ENCODE results near the gene DCX.
"Not testable (repeated sequence)": the region's sequence is repeated elsewhere in the genome, so short reads cannot be mapped to it uniquely, and the experiment has no call there.

DCX gene

DNA sequence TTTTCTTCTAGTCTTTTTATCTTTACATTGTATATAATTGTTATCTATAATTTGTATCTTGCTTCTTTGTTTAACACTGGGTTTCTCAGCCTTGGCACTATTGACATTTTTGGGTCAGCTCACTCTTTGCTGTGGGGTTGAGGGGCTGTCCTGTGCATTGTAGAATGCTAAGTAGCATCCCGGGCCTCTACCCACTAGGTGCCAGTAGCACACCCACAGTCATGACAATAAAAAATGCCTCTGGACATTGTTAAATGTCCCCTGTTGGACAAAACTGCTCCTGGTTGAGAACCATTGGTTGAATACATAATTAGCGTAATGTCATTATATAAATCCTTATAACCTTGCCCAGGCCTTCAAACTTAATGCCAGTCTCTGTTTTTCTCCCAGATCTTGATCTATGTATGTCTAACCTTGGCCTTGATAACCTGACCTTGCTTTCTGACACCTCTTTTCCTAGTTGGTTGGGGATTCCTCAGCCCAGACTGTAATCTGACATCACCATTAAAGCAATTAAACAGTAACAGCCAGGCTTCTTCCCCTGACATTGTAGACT is 46.1 kb downstream of the DCX start:
- DNase-seq (ENCODE audit: low read depth), result no peak

DNA sequence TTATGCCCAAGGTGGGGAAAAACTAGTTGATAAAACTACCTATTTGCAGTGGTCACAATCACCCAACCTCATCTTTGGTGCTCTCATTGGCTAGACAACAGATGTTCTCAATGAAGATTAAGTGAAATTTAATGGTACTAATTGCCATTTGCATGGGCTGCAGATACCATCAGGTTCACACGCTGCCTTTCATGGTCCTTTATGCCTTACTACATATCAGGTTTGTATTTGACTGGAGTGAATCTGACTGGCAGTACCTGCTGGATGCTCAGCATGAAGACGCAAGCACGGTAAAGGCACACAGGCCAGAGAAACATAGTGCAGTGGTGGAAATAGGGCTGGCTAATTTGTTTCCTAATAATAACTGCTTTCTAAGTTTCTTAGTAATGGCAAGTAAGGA is 48.3 kb downstream of the DCX start:
- DNase-seq (ENCODE audit: low read depth), result no peak

DNA sequence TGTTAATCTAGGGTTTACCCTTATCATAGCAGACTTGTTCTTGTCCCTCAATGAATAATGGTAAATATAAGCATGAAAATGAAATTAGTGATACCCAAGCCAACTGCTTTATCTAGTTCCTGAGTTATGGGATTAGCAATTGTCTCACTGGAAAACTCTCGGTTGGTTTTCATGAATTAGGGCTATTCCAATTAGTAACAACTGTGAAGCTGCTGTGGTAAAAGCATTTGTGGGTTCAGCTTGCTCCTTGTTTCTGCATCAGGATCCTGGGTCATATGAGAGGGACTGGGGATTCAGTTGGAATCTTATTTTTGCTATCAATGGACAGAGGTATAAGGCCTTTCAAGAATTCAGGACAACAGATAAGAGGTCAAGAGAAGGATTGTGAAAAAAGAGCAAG is 50.2 kb downstream of the DCX start:
- no peak for DNase-seq (ENCODE audit: low read depth)

DNA sequence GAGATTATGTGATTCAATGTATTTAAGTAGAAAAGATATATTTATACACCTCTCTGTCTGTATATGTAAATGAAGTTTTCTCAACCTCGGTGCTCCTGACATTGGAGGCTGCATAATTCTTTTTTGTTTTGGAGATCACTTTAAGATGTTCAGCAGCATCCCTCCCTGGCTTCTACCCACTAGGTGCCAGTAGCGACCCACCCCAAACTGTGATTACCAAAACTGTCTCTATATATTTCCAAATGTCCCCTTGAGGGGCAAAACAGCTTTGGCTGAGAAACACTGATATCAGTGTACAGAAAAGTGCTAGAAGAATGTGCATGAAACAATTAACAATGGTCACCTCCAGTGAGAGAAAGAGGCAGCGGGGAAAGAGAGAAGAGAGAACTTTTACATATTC is 51.2 kb downstream of the DCX start:
- DNase-seq (ENCODE audit: low read depth), result no peak

DNA sequence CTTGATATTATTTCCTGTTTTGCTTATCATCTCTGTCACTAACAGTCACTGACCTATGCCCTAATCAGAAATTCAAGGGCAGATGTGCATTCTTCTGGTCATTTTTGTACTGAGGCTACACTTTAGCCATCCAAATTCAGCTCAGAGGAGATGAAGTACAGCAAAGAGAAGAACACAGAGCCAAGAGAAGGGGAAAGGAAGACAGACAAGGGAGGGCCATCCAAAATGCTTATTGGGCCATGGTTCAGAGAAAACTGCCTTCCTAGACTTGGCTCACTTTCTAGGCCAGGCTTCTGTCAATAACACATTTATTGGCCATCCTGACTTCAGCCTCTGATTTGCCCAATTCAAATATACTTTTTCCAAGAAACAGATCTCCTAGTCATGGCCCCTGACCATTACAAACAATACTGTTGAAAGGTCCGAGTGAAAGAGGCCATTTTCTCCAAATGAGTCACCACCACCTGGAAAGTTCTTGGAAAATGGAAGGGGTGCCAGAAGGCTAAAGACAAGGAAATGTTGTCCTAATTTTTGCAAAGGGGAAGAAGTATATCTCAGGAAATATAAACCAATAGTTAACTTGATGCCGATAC is 56.4 kb downstream of the DCX start:
- no peak for DNase-seq (ENCODE audit: low read depth)

DNA sequence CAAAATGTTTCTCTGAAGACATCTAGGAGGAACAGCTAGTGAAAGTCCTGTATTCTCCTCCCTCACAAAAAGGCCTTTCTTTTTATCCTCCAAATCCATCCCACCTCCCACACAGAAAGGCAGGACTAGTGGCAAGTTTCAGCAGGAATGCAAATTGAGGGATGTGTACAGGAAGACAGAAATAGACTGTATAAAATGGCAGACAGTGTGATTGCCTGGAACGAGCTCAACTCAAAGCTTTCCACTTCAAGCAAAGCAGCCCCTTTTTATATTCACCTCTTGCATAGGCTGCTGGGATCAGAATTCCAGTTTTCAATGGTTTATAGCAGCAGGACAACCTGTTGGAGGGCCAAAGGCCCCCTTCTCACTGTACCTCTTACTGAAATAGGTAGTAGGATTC is 57.5 kb downstream of the DCX start:
- no peak for DNase-seq (ENCODE audit: low read depth)

DNA sequence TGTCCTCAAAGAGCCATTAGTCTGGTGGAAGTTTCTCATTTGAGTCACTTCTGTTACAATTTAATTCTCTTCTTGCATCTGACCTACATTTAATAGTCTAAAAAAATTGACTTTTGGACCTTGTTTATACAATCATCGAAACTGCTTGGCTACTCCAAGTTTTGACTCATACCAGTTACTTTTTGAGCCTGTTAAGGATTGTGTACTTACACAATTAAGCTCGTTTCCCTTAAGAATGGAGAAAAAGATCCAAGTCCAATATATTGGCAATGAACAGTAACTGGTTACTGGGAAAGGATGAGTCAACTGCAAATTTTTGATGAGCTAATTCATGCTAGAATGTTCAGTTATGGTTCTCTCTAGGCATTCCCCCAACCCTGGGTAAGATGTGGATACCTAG is 58.2 kb downstream of the DCX start:
- no peak for DNase-seq (ENCODE audit: low read depth)

DNA sequence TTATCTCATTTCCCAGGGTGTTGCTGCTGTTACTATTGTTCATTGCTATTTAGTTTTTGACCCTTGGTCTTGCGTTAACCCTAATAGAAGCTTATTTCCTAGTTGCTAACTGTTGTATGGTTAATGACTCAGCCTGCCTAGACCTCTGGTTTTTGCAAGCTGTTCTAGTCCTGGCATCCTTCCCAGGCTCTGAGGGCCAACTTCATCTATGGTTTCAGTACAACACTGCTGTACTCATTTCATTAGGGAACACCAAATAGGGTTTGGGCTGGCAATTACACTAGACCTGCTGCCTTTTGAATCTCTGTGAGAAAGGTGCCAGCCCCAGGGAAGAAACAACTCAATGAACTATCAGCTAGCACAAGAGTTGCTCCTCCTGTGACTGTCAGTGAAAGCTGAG is 59.6 kb downstream of the DCX start:
- DNase-seq (ENCODE audit: low read depth), result no peak

DNA sequence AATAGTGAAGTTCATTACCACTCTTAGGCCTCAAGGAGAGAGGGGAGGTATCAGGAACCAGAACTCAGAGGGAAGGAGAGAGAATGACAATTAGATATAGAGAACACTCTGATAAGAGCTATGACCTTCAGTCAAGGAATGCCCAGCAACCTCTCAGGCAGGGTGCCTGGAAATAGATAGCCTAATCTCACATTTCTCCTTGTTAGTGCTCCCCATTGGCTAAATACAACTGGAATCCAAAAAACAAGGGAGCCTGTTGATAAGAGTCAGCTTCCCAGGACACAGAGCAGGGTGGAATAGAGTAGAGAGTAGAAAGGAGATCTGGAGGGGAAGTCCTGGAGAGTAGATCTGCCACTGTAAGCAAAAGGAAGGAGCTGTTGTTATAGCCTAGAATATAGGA is 62.1 kb downstream of the DCX start:
- no peak for DNase-seq (ENCODE audit: low read depth)

DNA sequence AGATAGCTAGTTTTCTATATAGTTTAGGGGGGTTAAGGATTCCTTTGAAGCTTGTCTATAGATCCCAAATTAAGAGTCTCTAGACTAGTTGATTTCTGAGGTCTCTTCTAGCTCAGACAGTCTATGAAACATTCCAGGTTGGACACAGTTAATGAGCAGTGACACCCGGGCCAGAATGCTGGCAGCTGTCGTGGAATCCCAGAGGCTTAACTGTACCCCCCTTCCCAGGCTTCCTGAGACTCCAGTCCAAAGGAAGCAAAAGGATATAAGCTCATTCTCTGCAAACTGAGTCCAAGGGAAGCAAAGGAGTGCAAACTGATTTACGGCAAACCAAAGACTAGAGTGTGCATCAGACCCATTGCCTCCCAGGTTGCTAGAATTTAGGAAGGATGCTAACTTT is 62.9 kb downstream of the DCX start:
- DNase-seq (ENCODE audit: low read depth), result no peak

DNA sequence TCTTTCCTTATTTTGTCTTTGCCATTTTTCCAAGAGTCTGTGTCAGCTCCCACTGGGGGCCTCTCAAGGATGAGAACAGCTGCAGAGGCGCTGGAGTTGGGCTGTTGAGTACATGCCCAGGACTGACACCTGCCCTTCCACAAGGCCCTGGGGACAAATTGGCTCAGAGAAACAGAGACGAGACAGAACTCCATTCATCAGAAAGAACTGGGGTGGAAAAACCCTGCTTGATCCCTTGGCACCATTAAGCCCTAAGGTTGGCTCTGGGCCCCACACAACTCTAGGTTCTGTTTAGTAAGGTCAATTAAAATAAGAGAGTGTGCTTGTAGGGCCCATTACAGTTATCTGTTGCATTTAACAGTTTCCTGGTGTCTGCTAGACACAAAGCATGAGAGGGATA is 63.6 kb downstream of the DCX start:
- DNase-seq (ENCODE audit: low read depth), result no peak

DNA sequence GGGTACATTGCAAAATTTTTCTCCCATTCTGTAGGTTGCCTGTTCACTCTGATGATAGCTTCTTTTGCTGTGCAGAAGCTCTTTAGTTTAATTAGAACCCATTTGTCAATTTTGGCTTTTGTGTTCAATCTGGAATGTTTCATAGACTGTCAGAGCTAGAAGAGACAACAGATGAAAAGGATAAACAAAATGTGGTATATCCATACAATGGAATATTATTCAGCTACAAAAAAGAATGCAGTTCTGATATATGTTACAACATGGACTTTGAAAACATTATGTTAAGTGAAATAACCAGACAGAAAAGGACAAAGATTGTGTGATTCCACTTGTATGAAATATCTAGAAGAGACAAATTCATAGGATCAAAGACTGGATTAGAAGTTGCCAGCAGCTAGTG is 65.8 kb downstream of the DCX start:
- DNase-seq (ENCODE audit: low read depth), result not testable (repeated sequence)

DNA sequence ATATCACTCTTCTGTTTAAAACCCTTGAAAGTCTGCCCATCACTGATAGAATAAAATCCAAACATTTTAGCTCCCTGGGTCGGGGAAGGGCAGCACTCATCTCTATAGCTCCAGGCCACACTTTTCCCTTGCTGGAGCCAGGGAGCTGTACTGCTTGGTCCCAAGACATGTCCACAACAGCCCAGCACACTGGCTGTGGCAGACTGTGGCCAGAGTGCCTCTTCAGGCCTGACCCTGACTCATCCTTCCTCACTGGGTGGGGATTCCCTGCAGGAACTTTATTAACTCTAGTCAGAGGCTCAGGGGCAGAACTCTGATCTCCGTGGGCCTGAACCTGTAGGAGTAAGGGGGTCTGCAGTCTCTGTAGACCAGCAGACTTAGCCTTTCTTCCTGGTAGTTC is 71.9 kb downstream of the DCX start:
- DNase-seq (ENCODE audit: low read depth), result no peak

DNA sequence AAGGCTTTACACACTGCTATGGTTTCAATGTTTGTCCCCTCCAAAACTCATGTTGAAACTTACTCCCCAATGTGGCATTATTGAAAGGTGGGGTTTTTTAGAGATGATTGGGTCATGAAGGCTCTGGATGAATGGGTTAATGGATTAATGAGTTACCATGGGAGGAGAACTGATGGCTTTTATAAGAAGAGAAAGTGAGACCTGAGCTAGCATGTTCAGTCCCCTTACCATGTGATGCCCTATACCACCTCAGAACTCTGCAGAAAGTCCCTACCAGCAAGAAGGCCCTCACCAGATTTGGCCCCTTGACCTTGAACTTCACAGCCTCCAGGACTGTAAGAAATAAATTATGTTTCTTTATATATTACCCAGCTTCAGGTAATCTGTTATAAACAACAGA is 72.8 kb downstream of the DCX start:
- no peak for DNase-seq (ENCODE audit: low read depth)

DNA sequence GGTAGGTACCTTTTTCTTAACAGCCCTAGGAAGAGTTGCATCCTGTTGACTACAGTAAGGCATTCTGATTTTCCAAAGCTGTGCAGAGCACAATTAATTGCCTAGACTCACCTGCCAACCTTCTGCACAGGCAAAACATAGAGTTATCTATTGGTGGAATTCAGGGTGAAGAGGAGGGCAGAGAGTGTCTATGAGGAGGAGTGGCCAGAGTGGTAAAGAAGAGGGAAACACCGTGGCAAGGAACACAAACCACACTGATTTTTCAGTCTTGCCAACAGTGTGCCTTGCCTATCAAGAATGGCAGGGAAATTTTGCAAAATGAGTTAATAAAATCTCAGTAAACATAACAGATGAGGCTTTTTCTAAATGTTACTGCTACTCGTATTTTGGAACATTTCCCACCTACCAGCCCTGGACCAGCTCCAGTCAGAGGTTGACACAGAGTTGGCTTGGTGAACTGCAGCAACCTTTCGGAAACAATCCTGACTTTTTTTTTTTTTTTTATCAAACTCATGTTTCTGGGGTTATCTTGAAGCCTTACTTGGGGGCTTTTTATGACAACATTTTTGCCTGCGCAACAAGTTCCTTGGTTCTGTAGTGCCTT is 73.8 kb downstream of the DCX start:
- DNase-seq (ENCODE audit: low read depth), result no peak

DNA sequence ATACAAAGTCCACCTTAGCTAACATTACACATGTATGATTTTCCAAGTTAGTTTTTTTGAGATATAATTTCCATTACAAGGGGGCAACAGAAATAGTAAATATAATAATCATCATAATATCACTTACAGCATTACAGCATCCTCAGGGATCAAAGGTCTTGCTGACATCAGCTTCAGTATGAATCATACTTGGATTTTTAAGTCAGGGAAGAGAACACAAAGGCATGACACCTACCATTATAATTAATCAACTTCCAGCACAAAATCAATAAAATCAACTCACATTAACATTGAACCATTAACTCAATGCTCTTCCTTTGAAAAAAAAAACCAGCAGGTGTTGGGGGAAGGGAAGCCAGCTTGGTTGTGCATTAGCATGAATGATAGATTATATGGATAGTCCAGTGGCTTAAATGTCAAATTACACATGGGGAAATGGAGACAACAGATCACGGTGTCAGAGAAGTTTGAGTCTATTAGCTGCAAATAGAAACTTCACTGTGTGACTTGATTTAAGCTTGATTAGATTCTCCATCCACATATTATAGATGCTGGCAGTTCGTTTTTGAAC is 74.8 kb downstream of the DCX start:
- no peak for DNase-seq (ENCODE audit: low read depth)

DNA sequence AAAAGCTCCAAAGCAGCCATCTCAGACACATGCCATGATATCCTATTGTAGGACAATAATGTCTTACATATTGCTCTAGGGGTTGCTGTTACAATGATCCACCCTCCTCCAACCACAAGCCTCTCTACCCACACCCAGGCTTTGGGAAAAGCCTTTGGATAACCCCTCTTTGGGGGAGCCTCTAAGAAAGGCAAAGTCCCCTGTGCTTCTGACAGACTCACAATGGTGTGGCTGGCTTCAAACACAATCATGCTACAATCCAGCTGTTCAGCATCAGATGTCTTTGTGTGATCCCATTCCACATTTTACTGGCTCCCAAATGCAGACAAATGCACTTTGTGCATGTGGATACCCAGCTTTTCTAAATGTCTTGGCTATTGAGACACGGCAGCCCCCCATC is 75.9 kb downstream of the DCX start:
- DNase-seq (ENCODE audit: low read depth), result no peak

DNA sequence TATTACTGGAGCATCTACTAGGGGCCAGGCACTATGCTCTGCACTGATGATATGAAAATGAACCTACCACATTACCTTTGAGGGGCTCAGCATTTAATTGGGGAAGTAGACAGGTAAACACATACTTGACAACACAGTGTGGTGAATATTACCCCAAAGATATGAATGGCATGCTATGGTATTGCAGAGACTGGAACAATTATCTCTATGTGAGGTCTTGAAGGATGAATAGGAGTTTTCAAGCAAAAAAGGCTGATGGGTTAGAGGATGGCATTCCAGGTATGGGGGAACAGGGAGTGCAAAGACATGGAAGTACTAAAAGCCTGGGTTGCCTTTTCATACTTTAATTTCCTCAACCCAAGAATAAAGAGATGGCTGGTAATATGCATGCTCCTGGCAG is 82.6 kb downstream of the DCX start:
- no peak for DNase-seq (ENCODE audit: low read depth)

DNA sequence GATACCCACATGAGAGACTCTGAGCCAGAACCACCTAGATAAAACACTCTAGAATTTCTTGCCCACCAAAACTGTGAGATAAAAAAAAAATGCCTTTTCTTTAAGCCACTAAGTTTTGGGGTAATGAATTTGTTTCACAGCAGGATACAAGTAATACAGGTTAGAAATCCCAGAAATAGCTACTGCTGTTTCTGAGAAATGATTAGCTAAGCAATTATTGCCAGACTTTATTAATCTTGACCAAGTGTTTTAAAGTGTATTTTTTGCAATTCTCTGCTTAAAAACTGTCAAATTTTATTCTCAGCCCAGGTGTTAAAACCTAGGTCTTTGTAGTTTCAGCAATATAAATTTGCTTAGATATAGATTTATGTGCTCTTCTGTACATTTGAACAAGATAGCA is 83.1 kb downstream of the DCX start:
- no peak for DNase-seq (ENCODE audit: low read depth)

DNA sequence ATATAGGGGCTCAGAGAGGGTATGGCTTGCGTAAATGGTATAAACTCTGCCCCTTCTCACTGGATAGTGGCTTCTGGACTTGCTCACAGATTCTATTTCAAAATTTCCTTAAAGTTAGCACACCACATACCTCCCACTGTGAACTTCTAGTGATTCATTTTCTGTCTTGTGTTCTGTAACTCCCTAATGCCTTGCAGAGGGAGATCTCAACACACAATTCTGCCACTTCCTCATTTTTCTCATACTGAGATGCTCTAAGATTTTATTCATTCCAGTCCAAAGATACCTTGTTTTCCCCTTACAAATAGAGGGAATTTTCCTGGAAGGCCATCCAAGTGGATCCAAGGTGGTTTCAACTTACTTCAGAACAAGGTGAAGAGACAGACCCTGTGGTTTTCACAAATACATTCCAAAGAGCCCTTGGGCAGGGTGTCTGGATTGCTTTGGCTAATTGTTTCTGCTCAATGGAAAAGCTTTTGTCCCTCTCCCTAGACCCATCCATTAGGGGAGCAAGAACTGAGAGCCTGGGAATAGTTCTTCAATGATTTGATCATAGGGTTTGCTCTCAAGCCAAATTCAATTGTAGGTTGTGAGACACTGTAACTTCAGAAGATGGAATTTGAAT is 89.6 kb downstream of the DCX start:
- no peak for DNase-seq (ENCODE audit: low read depth)

DNA sequence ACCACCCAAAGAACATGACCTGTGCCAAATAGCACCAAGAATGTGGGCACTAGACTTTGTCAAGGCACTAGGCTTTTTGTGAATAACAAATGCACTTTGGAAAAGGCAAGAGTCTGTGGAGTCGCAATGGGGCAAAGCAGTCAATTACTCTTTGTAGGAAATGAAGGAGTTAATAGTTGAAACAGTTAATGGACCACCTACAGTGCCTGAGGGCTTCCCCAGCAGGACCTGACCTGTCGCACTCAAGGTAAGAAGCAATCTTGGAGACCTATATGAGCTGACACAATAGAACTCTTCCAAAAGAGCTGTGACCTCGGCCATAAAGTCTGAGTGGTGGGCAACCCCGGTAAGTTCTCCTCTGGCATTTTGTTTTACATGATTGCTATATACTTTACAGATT is 92.5 kb downstream of the DCX start:
- DNase-seq (ENCODE audit: low read depth), result no peak

DNA sequence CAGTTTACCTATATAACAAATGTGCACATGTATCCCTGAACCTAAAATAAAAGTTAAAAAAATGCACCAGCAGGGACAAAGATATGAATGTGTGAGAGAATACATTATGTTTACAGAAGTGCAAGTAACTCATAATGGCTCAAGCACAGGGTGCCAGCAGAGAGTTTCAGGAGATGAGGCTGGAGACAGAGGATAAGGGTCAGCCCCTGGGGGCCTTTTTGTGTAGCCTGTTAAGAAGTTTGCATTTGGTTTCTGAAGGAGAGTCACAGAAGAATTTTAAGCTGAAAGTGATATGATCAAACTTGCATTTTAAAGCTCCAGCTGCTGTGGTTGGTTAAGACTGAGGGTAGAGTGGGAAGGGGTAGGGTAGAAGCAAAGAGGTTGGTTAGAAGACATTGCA is 93.1 kb downstream of the DCX start:
- DNase-seq (ENCODE audit: low read depth), result no peak

DNA sequence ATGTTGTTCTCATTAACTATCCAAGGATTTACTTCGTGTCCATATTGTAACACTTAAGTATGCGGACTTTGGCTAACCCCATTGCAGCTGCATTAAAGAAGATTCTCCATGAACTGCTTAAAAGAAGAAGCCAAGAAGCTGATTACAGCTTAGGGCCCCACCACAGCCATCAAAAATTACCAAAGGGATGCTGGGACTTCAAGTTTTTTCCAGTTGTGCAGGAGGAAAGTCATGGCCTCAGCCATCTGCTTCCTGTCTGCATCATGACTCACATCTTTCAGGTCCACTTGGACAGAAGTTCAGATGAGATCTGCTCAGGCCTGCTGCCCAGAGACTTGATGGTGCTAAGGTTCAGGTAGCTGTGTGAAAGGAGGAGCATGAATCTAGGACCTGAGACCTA is 102.9 kb downstream of the DCX start:
- DNase-seq (ENCODE audit: low read depth), result no peak

DNA sequence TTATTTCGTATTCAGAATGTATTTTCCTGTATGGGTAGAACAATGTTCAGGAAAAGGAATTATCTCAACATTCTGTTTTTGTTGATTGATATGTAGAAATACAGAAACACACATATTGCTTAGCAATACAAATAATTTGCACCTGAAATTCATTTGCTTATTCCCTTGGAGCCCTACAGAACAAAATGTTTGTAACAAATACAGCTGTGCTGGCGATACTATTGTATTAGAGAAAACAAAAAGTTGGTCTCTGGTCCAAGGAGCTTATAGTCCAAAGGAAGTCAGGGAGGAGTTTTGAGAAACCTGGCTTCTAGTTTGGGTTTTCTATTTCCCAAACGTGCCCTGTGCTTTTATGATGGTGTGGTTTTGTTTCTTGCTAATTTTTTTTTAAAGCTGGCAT is 104.0 kb downstream of the DCX start:
- no peak for DNase-seq (ENCODE audit: low read depth)
